Heart left ventricle (tissue), 13 donors: ENCODE results near the gene FAM163B.

Experiments
- CTCF ChIP-seq, 12 donors: fragments of 200-600 bp; sonication (generic) in 4 of 12; IDR thresholded peaks; one replicate each; pipeline versions ENCODE4 v1.5.0 to v1.8.0; 2018 to 2022; ENCODE audit warnings: antibody characterized with exemption in 12 of 12, mild to moderate bottlenecking in 5 of 12
- POLR2A ChIP-seq, 2 donors: fragments of 450-650 bp; IDR thresholded peaks; one replicate each; pipeline ENCODE4 v1.6.1; 2017; ENCODE audit warnings: antibody characterized with exemption in 2 of 2, mild to moderate bottlenecking in 2 of 2, moderate library complexity in 2 of 2
- donor health status: ischemic (EF 13 %, LVEDD 7.1; RV severe dilation, severe dysfunction).
- donor health status: DM: no; HTN: yes; CAD: no.
- donor health status: DM: no; HTN: no; CAD: no.
- donor health status: ischemic (EF 25% LVEDD 6.9; RV normal size, moderate dysfunction).
- donor health status: ischemic (EF 25% LVEDD 5.7; RV mildly dilated, moderate dysfunction).
- donor health status: ischemic (EF 35%, LVEDD 5.7; RV mildly dilated, moderate dysfunction).
- donor health status: nonischemic (EF 11% LVEDD 7.7; RV severe dilation, severe dysfunction).
- donor health status: DM: yes; HTN: yes; CAD: no.
- donor health status: PGD.
- donor health status: ischemic (EF 29% LVEDD 5.4; RV normal size, mild dysfunction).
- donor health status: nonischemic (EF 23%, LVEDD 6.1; RV moderate dilation, normal function).

- TF ChIP-seq CTCF (IDR thresholded peaks at IDR 0.05): peak in 1 of 12 donors; percentile 11
- no peak for TF ChIP-seq POLR2A (IDR thresholded peaks at IDR 0.05)
Measured at GRCh38 chr9:133657120-133657661, 48.0 kb upstream of the FAM163B start.
